GM21723 (cell line): ENCODE data around the gene THAP7.
"Not testable (repeated sequence)": the region's sequence is repeated elsewhere in the genome, so short reads cannot be mapped to it uniquely, and the experiment has no call there.

Experiments used
- ATAC-seq: cut with Tn5 transposase; IDR thresholded peaks from one replicate; pipeline ENCODE4 v1.9.1; 2021; ENCODE audit warnings: mild to moderate bottlenecking, moderate library complexity; ENCODE audit not compliant: unreplicated experiment

Gene THAP7

GRCh38 chr22:20979940-20980453, 21.9 kb downstream of the THAP7 start:
- ATAC-seq: no peak

GRCh38 chr22:20979243-20979809, 22.6 kb downstream of the THAP7 start:
- ATAC-seq: no peak

GRCh38 chr22:20978419-20978818, 23.5 kb downstream of the THAP7 start:
- no peak for ATAC-seq

- ATAC-seq: no peak
These were observed 24.3 kb downstream of the THAP7 start for GRCh38 chr22:20977516-20978170.

GRCh38 chr22:20977019-20977418, 24.9 kb downstream of the THAP7 start:
- no peak for ATAC-seq

- ATAC-seq: no peak
These were observed 25.5 kb downstream of the THAP7 start for GRCh38 chr22:20976291-20976877.

- no peak for ATAC-seq
These were observed 26.2 kb downstream of the THAP7 start for GRCh38 chr22:20975541-20976290.

- no peak for ATAC-seq
These were observed 27.5 kb downstream of the THAP7 start for GRCh38 chr22:20974336-20974955.

- ATAC-seq: no peak
These were observed 28.2 kb downstream of the THAP7 start for GRCh38 chr22:20973634-20974286.

- ATAC-seq: no peak
These were observed 28.9 kb downstream of the THAP7 start for GRCh38 chr22:20972933-20973577.

- not testable (repeated sequence) for ATAC-seq
These were observed 29.8 kb downstream of the THAP7 start for GRCh38 chr22:20972014-20972694.

GRCh38 chr22:20970939-20971657, 30.8 kb downstream of the THAP7 start:
- ATAC-seq: no peak

- no peak for ATAC-seq
These were observed 33.5 kb downstream of the THAP7 start for GRCh38 chr22:20968281-20968977.

- no peak for ATAC-seq
These were observed 34.2 kb downstream of the THAP7 start for GRCh38 chr22:20967697-20968211.

GRCh38 chr22:20966883-20967696, 34.8 kb downstream of the THAP7 start, which contains the start of gene AIFM3:
Gene AIFM3 (plus strand): TSS chr22:20967255. CDS start chr22:20967945, 690 bp downstream.
- no peak for ATAC-seq

- no peak for ATAC-seq
These were observed 35.7 kb downstream of the THAP7 start for GRCh38 chr22:20965888-20966855.
